ENCODE measurements around the gene NCKAP5.

Gene NCKAP5

DNA sequence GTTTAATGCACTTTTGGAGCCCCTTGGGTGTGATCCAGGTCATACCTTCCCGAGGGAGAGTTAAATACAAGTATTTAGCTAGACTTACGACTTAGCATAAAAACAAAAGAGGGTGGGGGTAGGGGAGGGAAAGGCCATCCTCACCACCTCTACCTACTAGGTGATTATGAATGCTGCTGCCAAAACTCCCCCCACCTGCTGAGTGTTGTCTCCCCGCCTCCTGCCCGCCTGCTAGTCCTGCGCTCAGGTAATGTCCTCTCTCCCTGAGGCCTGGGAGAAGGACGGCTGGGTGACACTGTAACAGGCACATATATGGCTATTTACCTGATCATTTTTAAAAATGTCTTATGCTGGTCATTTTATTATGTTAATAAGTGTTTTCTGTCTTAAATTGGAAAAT is 3.0 kb upstream of the NCKAP5 start:
- DNase-seq: no peak
- Histone ChIP-seq H2BK5ac (ENCODE audit: low read depth, low read length, poor library complexity) (no peak overlapping the region), H3K79me2 (ENCODE audit: control insufficient read depth, insufficient read depth, low read length, poor library complexity) (no peaks in the 10 kb centered on the region), H3K36me3 (ENCODE audit: control insufficient read depth in 1 of 2, insufficient read depth in 2 of 2, low read length in 2 of 2) (no peaks in the 10 kb centered on the region), H3K9ac (ENCODE audit: low read length) (no peak overlapping the region), H3K79me1 (ENCODE audit: low read length) (no peaks in the 10 kb centered on the region), H2AK5ac (ENCODE audit: low read length) (no peak overlapping the region), H3K14ac (ENCODE audit: low read length) (no peak overlapping the region), H2AFZ (ENCODE audit: insufficient read depth, low read length, poor library complexity) (no peak overlapping the region), H2BK12ac (ENCODE audit: low read length) (no peak overlapping the region), H3K4me3 (ENCODE audit: low read depth, low read length) (no peak overlapping the region), H3K27ac (ENCODE audit: low read depth, low read length) (no peak overlapping the region), H3K27me3 (ENCODE audit: insufficient read depth, low read length) (no peaks in the 10 kb centered on the region), H3K23ac (ENCODE audit: low read length) (no peak overlapping the region), H3K9me3 (ENCODE audit: insufficient read depth, low read depth, low read length) (no peaks in the 10 kb centered on the region), H3K4ac (ENCODE audit: low read depth, low read length) (no peak overlapping the region), H4K8ac (ENCODE audit: low read depth, low read length) (no peak overlapping the region), H4K91ac (ENCODE audit: low read depth, low read length) (no peak overlapping the region), H2BK120ac (ENCODE audit: insufficient read depth, low read length, poor library complexity) (no peak overlapping the region), H3K4me2 (ENCODE audit: low read length) (no peak overlapping the region), H4K12ac (ENCODE audit: low read depth, low read length) (no peak overlapping the region), H3K4me1 (ENCODE audit: control insufficient read depth in 1 of 2, insufficient read depth in 2 of 2, low read length in 2 of 2) (peaks cover 8 to 16% of the 10 kb centered on the region in 2 experiments), H3K18ac (ENCODE audit: low read length) (no peak overlapping the region)
- WGBS (ENCODE audit: extremely low coverage, insufficient coverage, insufficient read length): no CpG with 5 or more reads among the region's 6 CpGs

DNA sequence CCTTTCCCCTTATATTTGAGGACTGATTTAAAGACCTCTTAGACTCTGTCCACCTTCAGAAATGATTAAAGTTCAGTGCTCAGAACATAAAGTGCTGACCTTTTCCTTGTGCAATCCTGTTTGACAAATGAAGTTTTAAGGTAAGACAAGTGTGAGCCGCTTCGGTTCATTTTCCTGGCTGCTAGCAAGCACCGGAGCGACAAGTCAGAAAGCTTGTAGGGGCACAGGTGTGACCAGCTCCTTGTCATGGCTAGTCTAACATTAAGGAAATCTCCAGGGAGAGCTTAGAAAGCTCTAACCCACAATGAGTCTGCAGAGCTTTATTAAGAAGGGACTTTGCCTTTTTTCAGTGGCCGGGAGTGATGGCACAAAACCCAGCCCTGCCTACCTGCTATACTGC is 2.3 kb upstream of the NCKAP5 start:
- Histone ChIP-seq H3K27ac (ENCODE audit: low read depth, low read length) (no peak overlapping the region), H3K79me1 (ENCODE audit: low read length) (no peaks in the 10 kb centered on the region), H4K12ac (ENCODE audit: low read depth, low read length) (no peak overlapping the region), H4K91ac (ENCODE audit: low read depth, low read length) (no peak overlapping the region), H3K79me2 (ENCODE audit: control insufficient read depth, insufficient read depth, low read length, poor library complexity) (no peaks in the 10 kb centered on the region), H3K4me1 (ENCODE audit: control insufficient read depth in 1 of 2, insufficient read depth in 2 of 2, low read length in 2 of 2) (peaks cover 8 to 16% of the 10 kb centered on the region in 2 experiments), H3K9ac (ENCODE audit: low read length) (no peak overlapping the region), H3K27me3 (ENCODE audit: insufficient read depth, low read length) (no peaks in the 10 kb centered on the region), H3K18ac (ENCODE audit: low read length) (no peak overlapping the region), H3K14ac (ENCODE audit: low read length) (no peak overlapping the region), H3K4me2 (ENCODE audit: low read length) (no peak overlapping the region), H3K23ac (ENCODE audit: low read length) (no peak overlapping the region), H2AK5ac (ENCODE audit: low read length) (no peak overlapping the region), H3K4me3 (ENCODE audit: low read depth, low read length) (no peak overlapping the region), H3K36me3 (ENCODE audit: control insufficient read depth in 1 of 2, insufficient read depth in 2 of 2, low read length in 2 of 2) (no peaks in the 10 kb centered on the region), H2BK5ac (ENCODE audit: low read depth, low read length, poor library complexity) (no peak overlapping the region), H3K4ac (ENCODE audit: low read depth, low read length) (no peak overlapping the region), H2BK120ac (ENCODE audit: insufficient read depth, low read length, poor library complexity) (no peak overlapping the region), H2BK12ac (ENCODE audit: low read length) (no peak overlapping the region), H3K9me3 (ENCODE audit: insufficient read depth, low read depth, low read length) (no peaks in the 10 kb centered on the region), H2AFZ (ENCODE audit: insufficient read depth, low read length, poor library complexity) (no peak overlapping the region), H4K8ac (ENCODE audit: low read depth, low read length) (no peak overlapping the region)
- no peak for DNase-seq
- no CpG with 5 or more reads among the region's 5 CpGs for WGBS (ENCODE audit: extremely low coverage, insufficient coverage, insufficient read length)

DNA sequence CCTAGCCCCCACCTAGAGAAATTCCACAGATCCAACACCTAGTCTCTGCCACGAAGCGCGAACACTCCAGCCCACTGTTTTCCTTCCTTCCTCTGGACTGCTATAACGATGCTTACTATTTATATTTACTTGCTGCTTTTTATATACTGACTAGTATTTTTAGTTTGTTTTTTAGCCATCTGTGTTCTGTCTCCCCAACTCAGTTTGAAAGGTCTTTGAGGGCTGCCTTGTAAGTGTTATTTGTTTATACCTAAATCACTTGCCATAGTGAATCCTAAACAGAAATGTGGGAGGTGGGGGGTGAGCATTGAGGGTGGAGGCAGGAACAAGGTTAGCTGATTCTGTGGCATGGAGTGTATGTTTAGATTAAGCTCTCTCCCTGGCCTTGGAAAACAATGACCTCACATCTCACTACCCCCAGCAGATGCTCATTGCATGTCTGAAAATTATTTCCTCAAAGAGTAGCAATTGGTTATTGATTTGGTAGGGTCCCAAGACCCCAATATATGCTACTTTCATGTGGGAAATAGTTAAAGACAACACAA is 1.1 kb upstream of the NCKAP5 start:
- DNase-seq: no peak
- H4K91ac ChIP-seq (ENCODE audit: low read depth, low read length): no peak overlapping the region
- no peak overlapping the region for H3K4ac ChIP-seq (ENCODE audit: low read depth, low read length)
- H2AK5ac ChIP-seq (ENCODE audit: low read length): no peak overlapping the region
- H3K79me1 ChIP-seq (ENCODE audit: low read length): no peaks in the 10 kb centered on the region
- H3K23ac ChIP-seq (ENCODE audit: low read length): peak overlapping the region; percentile 64
- no peaks in the 10 kb centered on the region for H3K36me3 ChIP-seq (ENCODE audit: control insufficient read depth in 1 of 2, insufficient read depth in 2 of 2, low read length in 2 of 2)
- no peaks in the 10 kb centered on the region for H3K79me2 ChIP-seq (ENCODE audit: control insufficient read depth, insufficient read depth, low read length, poor library complexity)
- no peak overlapping the region for H3K4me3 ChIP-seq (ENCODE audit: low read depth, low read length)
- no peak overlapping the region for H3K14ac ChIP-seq (ENCODE audit: low read length)
- H3K4me1 ChIP-seq (ENCODE audit: control insufficient read depth in 1 of 2, insufficient read depth in 2 of 2, low read length in 2 of 2): peaks cover 8 to 16% of the 10 kb centered on the region in 2 experiments
- no peak overlapping the region for H3K9ac ChIP-seq (ENCODE audit: low read length)
- no peaks in the 10 kb centered on the region for H3K27me3 ChIP-seq (ENCODE audit: insufficient read depth, low read length)
- no peak overlapping the region for H2BK120ac ChIP-seq (ENCODE audit: insufficient read depth, low read length, poor library complexity)
- no peak overlapping the region for H4K8ac ChIP-seq (ENCODE audit: low read depth, low read length)
- no peak overlapping the region for H4K12ac ChIP-seq (ENCODE audit: low read depth, low read length)
- no peak overlapping the region for H3K27ac ChIP-seq (ENCODE audit: low read depth, low read length)
- H3K18ac ChIP-seq (ENCODE audit: low read length): no peak overlapping the region
- no peak overlapping the region for H2BK12ac ChIP-seq (ENCODE audit: low read length)
- H3K9me3 ChIP-seq (ENCODE audit: insufficient read depth, low read depth, low read length): no peaks in the 10 kb centered on the region
- H2AFZ ChIP-seq (ENCODE audit: insufficient read depth, low read length, poor library complexity): no peak overlapping the region
- H2BK5ac ChIP-seq (ENCODE audit: low read depth, low read length, poor library complexity): no peak overlapping the region
- WGBS (ENCODE audit: extremely low coverage, insufficient coverage, insufficient read length): no CpG with 5 or more reads among the region's 4 CpGs
- H3K4me2 ChIP-seq (ENCODE audit: low read length): no peak overlapping the region

DNA sequence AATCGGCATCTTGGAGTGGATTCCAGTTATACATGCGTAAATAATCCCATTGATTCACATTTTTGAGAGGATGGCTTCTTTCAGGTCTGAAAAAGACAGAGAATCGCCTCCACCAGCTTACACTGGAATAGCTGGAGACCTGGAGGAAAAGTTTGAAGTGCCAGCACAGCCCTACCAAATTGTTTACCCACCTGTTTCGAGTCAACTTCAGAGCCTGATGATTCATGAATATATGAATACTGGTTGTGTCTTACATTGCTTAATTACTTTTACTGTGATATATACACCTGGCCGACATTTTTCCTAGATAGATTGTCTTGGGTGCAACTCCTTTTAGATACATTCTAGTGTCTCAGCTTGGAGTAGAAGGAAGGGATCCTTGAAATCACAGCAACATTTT is 335 bp upstream of the NCKAP5 start:
- no peak for DNase-seq
- Histone ChIP-seq H4K12ac (ENCODE audit: low read depth, low read length) (no peak overlapping the region), H4K91ac (ENCODE audit: low read depth, low read length) (no peak overlapping the region), H3K23ac (ENCODE audit: low read length) (no peak overlapping the region), H3K4me2 (ENCODE audit: low read length) (no peak overlapping the region), H3K79me1 (ENCODE audit: low read length) (no peaks in the 10 kb centered on the region), H3K27ac (ENCODE audit: low read depth, low read length) (no peak overlapping the region), H2BK12ac (ENCODE audit: low read length) (no peak overlapping the region), H2BK5ac (ENCODE audit: low read depth, low read length, poor library complexity) (no peak overlapping the region), H2AK5ac (ENCODE audit: low read length) (no peak overlapping the region), H2AFZ (ENCODE audit: insufficient read depth, low read length, poor library complexity) (no peak overlapping the region), H3K36me3 (ENCODE audit: control insufficient read depth in 1 of 2, insufficient read depth in 2 of 2, low read length in 2 of 2) (no peaks in the 10 kb centered on the region), H3K4ac (ENCODE audit: low read depth, low read length) (no peak overlapping the region), H3K14ac (ENCODE audit: low read length) (no peak overlapping the region), H3K4me3 (ENCODE audit: low read depth, low read length) (no peak overlapping the region), H3K27me3 (ENCODE audit: insufficient read depth, low read length) (no peaks in the 10 kb centered on the region), H4K8ac (ENCODE audit: low read depth, low read length) (no peak overlapping the region), H3K9me3 (ENCODE audit: insufficient read depth, low read depth, low read length) (no peaks in the 10 kb centered on the region), H3K4me1 (ENCODE audit: control insufficient read depth in 1 of 2, insufficient read depth in 2 of 2, low read length in 2 of 2) (peaks cover 8 to 14% of the 10 kb centered on the region in 2 experiments), H3K18ac (ENCODE audit: low read length) (no peak overlapping the region), H3K79me2 (ENCODE audit: control insufficient read depth, insufficient read depth, low read length, poor library complexity) (no peaks in the 10 kb centered on the region), H3K9ac (ENCODE audit: low read length) (no peak overlapping the region), H2BK120ac (ENCODE audit: insufficient read depth, low read length, poor library complexity) (no peak overlapping the region)
- WGBS (ENCODE audit: extremely low coverage, insufficient coverage, insufficient read length): no CpG with 5 or more reads among the region's 5 CpGs
